Measurements from ENCODE around the gene MKRN2. TPM values are rescaled to one million over a fixed set of nuclear protein-coding genes. Genes with fewer than 3 reads are reported as not detected.
A peak's percentile ranks its signal among the peaks of the same experiment; 100 is the strongest.

Gene MKRN2
- total RNA-seq, 3 donors from 2014 or later, result 19.5 to 23.8 (median 20.2) TPM

GRCh38 chr3:12557473-12558100 is 700 bp downstream of the MKRN2 start:
- no peak for DNase-seq
- intact Hi-C loops (cut with DNase I, micrococcal nuclease), result no loop called here
- no peak for ATAC-seq
- Histone ChIP-seq H3K9me3 (no peaks in the 10 kb centered on the region), H3K36me3 (ENCODE audit: low read depth) (no peaks in the 10 kb centered on the region), H3K4me1 (ENCODE audit: low read depth) (peaks cover 18% of the 10 kb centered on the region), H3K4me3 (peak overlapping the region; percentile 51)
- TF ChIP-seq CTCF (IDR thresholded peaks at IDR 0.05), result no peak

- Histone ChIP-seq H3K4me1 (ENCODE audit: low read depth) (peaks cover 15% of the 10 kb centered on the region), H3K36me3 (ENCODE audit: low read depth) (no peaks in the 10 kb centered on the region), H3K9me3 (no peaks in the 10 kb centered on the region), H3K4me3 (no peak overlapping the region)
- DNase-seq, result peak in 1 of 3 donors; percentile 19
- ATAC-seq, result no peak
- TF ChIP-seq CTCF (IDR thresholded peaks at IDR 0.05), result no peak
- intact Hi-C loops (cut with DNase I, micrococcal nuclease), result no loop called here
Measured at GRCh38 chr3:12558706-12559105, 1.8 kb downstream of the MKRN2 start.

GRCh38 chr3:12559520-12559919 is 2.6 kb downstream of the MKRN2 start:
- Histone ChIP-seq H3K36me3 (ENCODE audit: low read depth) (no peaks in the 10 kb centered on the region), H3K9me3 (no peaks in the 10 kb centered on the region), H3K4me3 (no peak overlapping the region), H3K4me1 (ENCODE audit: low read depth) (peaks cover 13% of the 10 kb centered on the region)
- no peak for ATAC-seq
- TF ChIP-seq CTCF (IDR thresholded peaks at IDR 0.05), result no peak
- DNase-seq, result no peak
- intact Hi-C loops (cut with DNase I, micrococcal nuclease), result no loop called here

- H3K4me1 ChIP-seq (ENCODE audit: low read depth), result peaks cover 11% of the 10 kb centered on the region
- H3K9me3 ChIP-seq, result no peaks in the 10 kb centered on the region
- no peak for TF ChIP-seq CTCF (IDR thresholded peaks at IDR 0.05)
- no peak overlapping the region for H3K4me3 ChIP-seq
- no peaks in the 10 kb centered on the region for H3K36me3 ChIP-seq (ENCODE audit: low read depth)
- intact Hi-C loops (cut with DNase I, micrococcal nuclease), result no loop called here
- no peak for ATAC-seq
- no peak for DNase-seq
Measured at GRCh38 chr3:12560505-12561190, 3.8 kb downstream of the MKRN2 start.

- no peak for DNase-seq
- no peak for TF ChIP-seq CTCF (IDR thresholded peaks at IDR 0.05)
- H3K36me3 ChIP-seq (ENCODE audit: low read depth), result no peaks in the 10 kb centered on the region
- intact Hi-C loops (cut with DNase I, micrococcal nuclease), result no loop called here
- ATAC-seq, result no peak
- H3K9me3 ChIP-seq, result no peaks in the 10 kb centered on the region
- H3K4me3 ChIP-seq, result no peak overlapping the region
- H3K4me1 ChIP-seq (ENCODE audit: low read depth), result peaks cover 8% of the 10 kb centered on the region
Measured at GRCh38 chr3:12561397-12561796, 4.5 kb downstream of the MKRN2 start.
